ENCODE results near the gene PAPPA2.
"Not testable (repeated sequence)": the region's sequence is repeated elsewhere in the genome, so short reads cannot be mapped to it uniquely, and the experiment has no call there.

Gene PAPPA2

GRCh38 chr1:176556288-176556687 is 93.3 kb downstream of the PAPPA2 start:
- no peak for DNase-seq

DNA sequence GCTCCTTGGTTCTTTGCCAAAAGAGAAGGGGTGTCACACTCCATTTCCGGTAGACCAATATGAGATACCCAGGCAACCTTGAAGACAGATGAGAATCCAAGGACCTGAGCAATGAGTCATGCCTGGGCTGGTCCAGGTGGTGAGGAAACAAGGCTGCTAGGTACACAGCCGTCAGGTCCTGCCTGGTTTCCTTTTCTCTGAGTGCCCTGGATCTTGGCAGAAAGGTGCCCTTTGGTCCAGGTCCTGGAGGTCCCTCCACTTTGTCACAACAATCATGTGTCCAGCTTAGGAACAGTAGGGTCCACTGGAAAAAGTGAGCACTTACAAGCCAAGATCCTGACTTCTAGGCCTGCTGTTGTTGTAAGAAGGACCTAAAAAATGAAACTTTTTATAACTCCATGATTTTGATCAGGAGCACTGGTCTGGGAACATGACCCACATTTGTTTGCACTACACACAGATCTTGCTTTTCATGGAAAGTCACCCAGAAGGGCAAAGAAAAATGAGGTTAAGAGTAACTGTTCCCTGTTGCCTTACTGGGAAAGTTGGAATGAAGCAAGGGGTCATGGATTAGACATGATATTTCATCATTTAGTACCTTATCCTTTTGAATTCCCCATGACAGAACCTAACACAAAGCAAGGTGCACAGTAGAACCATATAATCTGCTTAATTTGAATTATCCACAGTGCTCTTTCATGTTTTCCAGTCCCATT is 94.7 kb downstream of the PAPPA2 start:
- DNase-seq, result no peak

DNA sequence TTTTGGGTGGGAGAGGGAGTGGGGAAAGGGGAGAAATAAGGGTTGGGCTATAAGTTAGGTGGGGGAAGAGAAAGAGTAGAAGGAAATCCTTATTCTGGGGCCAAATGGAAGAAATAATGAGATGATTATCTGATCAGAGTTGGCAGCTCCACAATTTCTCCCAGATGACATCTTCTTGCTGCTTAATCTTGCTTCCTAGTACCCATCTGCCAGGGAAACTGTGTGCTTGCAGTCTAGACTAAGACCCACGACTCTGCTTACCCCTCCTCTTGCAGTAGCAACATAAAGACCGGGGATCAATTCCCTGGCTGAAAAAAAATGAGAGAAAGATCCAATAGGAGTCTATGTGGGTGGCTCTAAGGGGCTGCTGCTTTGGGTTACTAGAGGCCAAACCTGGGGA is 95.6 kb downstream of the PAPPA2 start:
- DNase-seq, result no peak

DNA sequence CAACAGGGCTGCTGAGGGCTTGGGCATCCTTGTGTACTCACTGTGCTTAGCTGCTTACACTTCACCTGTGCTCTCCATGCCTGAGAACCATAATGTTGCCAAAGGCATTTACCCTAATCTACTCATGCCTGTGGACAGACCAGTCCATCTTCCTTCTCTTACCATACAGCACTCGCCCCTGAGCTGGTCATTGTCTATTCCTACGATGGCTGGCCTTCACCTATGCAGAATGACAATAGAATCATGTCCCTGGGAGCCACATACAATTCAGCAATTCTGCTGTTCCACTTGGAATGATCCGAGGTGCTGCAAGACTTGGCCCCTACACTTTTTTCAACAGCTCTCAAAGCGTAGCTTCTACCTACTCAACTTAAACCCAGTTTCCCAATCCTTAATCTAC is 96.5 kb downstream of the PAPPA2 start:
- DNase-seq, result no peak

GRCh38 chr1:176559878-176560277 is 96.9 kb downstream of the PAPPA2 start:
- DNase-seq, result peak; percentile 4

DNA sequence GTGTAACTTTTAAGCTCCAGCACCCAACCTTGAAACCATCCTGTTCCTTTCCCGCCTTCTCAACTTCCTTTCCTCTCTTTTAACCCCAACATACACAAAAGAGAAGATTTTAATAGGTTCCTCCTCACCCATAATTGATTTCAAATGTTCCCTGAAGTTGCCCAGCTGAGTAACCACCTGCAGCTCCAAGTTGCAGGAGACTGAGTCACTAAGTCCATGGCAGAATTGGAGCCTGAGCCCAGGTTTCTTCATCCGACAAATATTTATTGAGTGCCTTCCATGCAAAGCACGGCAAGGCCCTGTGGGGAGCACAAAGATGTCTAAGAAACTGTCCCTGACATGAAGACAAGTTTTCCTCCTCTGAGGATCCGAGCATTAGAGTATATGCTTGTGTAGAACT is 97.7 kb downstream of the PAPPA2 start:
- no peak for DNase-seq

- not testable (repeated sequence) for DNase-seq
These were observed 98.8 kb downstream of the PAPPA2 start for GRCh38 chr1:176561761-176562160.

DNA sequence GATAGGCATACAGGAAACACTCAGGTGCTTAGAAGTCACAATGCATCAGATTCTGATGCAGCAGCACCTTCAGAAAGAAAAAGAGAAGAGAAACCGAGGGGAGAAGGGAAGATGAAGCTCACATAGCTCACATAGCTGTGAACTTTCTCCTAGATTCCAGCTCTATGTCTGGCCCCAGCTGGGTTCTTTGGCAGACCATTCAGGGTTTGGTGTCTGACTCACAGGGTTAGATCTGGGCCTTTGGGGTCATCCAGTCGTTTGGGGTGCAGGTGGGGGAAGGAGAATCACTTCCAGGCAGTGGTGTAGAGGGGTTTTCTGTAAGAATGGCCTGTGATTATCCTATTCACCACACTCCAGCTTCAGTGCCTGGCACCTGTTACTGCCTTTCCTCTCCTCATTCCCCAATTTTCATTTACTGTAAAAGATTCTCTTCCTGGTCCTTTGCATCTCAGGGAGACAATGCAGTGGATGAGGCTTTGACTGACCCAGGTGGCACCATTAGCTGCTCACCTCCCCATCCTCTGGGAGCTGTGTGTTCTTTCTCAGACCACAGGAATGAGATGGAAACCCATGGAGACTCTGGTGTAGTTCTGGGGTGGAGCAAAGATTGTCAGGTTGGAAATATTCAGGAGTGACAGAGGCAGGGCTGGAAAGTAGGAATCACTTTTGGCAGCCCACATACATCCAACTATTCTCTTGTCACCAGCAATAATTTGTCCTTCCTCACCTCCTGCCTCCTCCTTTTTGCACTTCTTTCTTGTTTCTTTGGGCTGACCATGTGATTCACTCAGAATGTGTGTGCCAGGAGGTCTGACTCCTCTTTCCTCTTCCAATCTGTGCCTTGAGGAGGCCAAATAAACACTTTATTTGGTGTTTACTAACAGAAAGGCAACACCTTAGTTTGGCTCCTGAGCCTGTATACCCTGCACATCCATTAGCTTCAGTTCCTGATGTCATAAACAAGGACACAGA is 103.3 kb downstream of the PAPPA2 start:
- no peak for DNase-seq

- no peak for DNase-seq
These were observed 104.3 kb downstream of the PAPPA2 start for GRCh38 chr1:176567190-176567794.

DNA sequence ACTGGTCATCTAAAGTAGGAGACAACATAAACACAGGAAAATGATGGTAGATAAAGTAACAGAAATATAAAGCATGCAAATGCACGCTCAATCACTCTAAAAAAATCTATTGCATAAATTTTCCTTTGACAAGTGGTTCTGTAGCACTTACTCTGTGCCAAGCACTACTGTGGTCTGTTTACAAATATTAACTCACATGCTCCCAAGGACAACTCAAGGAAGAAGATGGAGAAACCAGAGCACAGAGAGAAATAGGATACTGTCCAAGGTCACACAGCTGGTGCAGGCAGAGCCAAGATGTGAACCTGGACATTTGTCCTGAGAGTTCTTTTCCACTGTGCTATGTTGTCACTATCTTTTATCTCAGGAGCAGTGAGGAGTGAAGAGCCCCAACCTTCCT is 105.2 kb downstream of the PAPPA2 start:
- no peak for DNase-seq

GRCh38 chr1:176574756-176575155 is 111.8 kb downstream of the PAPPA2 start:
- DNase-seq, result no peak

DNA sequence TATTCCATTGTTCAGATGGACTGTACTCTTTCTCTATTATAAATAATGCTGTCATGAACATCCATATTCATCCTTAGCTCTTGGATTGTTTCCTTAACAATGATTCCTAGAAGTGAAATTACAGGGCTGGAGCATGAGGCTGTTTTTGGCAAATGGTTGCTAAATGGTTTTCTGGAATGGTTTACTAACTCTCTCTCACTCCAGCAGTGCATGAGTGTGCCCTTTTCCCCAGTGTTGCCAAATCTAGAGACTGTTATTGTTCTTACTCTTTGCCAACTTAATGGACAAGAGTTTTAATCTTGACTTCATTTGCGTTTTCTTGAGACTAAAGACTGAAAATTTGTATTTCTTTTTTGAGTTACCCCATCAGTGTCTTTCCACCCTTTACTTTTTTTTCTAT is 113.0 kb downstream of the PAPPA2 start:
- DNase-seq, result no peak

GRCh38 chr1:176576670-176577069 is 113.7 kb downstream of the PAPPA2 start:
- DNase-seq, result no peak

GRCh38 chr1:176577646-176578197 is 114.7 kb downstream of the PAPPA2 start:
- no peak for DNase-seq

GRCh38 chr1:176579087-176579486 is 116.1 kb downstream of the PAPPA2 start:
- no peak for DNase-seq

DNA sequence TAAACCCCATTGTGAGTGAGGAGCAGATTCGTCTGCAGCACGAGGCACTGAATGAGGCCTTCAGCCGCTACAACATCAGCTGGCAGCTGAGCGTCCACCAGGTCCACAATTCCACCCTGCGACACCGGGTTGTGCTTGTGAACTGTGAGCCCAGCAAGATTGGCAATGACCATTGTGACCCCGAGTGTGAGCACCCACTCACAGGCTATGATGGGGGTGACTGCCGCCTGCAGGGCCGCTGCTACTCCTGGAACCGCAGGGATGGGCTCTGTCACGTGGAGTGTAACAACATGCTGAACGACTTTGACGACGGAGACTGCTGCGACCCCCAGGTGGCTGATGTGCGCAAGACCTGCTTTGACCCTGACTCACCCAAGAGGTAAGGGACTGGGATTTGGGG is 132.2 kb downstream of the PAPPA2 start:
- DNase-seq, result no peak

DNA sequence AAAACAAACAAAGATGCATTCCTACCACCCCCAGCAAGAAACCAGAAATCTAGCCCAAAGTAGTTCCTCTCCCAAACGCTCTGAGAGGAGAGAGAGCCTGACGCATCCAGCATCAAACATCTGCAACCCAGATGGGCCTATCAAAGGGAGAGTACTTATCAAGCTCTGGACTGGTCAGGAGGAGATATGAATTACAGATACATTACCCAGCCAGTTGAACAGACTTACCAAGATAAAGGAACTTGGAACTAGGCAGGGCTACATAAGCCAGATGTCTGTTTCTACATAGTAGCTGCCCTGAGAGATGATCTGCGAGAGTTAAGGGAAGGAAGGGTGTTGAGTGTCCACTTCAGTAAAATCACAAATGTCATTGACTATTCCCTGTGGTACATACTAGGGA is 138.4 kb downstream of the PAPPA2 start:
- DNase-seq, result no peak

DNA sequence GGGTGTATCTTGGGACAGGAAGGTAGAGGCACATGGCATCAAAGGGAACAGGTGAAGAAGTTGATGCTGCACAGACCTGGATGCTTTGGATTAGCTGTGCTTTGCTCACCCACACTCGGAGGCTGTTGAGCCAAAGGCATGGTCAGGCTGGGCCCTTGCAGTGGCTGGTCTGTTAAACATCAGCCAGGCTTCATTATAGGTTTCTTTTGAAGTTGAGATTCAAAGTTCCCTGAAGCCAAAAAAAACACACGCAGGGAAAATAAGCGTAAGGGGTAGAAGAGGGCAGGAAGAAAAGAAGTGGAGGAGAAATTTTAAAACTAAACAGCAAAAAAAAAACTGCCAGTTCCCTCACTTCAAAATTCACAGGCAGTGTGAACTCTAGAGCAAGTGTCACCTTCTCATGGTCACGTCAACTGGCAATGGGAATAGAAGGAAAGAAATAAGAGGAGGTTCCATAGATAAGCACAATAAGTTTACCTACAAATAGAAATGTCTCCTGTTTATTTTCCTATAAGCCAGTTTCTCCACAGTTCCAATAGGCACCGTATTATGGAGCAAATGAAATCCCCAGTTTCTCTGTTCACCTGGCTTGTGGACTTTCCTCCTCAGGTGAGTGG is 139.5 kb downstream of the PAPPA2 start:
- DNase-seq, result no peak

GRCh38 chr1:176603696-176604095 is 140.7 kb downstream of the PAPPA2 start:
- no peak for DNase-seq

DNA sequence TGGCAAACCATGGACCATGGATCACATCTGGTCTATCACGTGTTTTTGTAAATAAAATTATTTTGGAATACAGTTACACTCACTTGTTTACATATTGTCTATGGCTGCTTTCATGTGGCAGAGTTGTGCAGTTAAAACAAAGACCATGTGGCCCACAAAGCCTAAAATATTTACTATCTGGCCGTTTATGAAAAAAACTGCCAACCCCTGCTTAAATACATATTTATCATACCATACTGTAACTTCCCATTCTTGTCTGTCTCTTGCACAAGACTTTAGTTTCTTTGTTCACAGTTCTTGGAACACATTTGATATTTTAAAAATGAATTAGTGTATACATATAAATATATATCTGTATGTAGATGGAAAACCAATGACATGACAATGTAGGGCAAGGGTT is 141.5 kb downstream of the PAPPA2 start:
- no peak for DNase-seq

GRCh38 chr1:176605176-176605575 is 142.2 kb downstream of the PAPPA2 start:
- no peak for DNase-seq

- DNase-seq, result no peak
These were observed 146.8 kb downstream of the PAPPA2 start for GRCh38 chr1:176609556-176610408.
